ENCODE data around the gene S1PR3.

GRCh38 chr9:88947581-88948573 is 43.4 kb upstream of the S1PR3 start:
- no peak for TF ChIP-seq CTCF (conservative IDR thresholded peaks at IDR 0.05)
- TF ChIP-seq EZH2 (IDR thresholded peaks at IDR 0.05; ENCODE audit: low read depth), result no peak

All from PC-9 (cell line).